Chondrocyte (in vitro differentiated cells): Measurements from ENCODE around the gene LHX6. TPM values are rescaled to one million over a fixed set of nuclear protein-coding genes. Genes with fewer than 3 reads are reported as not detected.

Experiments
- DNase-seq: peaks from one replicate; pipeline ENCODE4 v3.0.0; 2021; ENCODE audit warnings: mixed read lengths, low spot score
- H3K27ac Mint-ChIP-seq: one replicate; pipeline ENCODE4 v1.8.0; 2021; ENCODE audit warnings: mild to moderate bottlenecking, moderate library complexity, mixed read lengths; ENCODE audit not compliant: unreplicated experiment
- H3K27me3 Mint-ChIP-seq: 2 replicates; pipeline ENCODE4 v1.8.0; 2021; ENCODE audit warnings: low read depth, mixed read lengths
- H3K36me3 Mint-ChIP-seq: 2 replicates; pipeline ENCODE4 v1.8.0; 2021; ENCODE audit warnings: low read depth, mixed read lengths
- H3K4me1 Mint-ChIP-seq: 2 replicates; pipeline ENCODE4 v1.8.0; 2021; ENCODE audit warnings: low read depth, mild to moderate bottlenecking, mixed read lengths
- H3K4me3 Mint-ChIP-seq: one replicate; pipeline ENCODE4 v1.8.0; 2021; ENCODE audit warnings: mild to moderate bottlenecking, moderate library complexity, mixed read lengths; ENCODE audit not compliant: unreplicated experiment
- H3K9me3 Mint-ChIP-seq: 2 replicates; pipeline ENCODE4 v1.8.0; 2021; ENCODE audit warnings: low read depth, mixed read lengths
- CTCF ChIP-seq: fragments of 200-600 bp; sonication (generic); IDR thresholded peaks from 2 replicates; pipeline ENCODE4 v1.5.0; 2021; ENCODE audit warnings: antibody characterized with exemption, mild to moderate bottlenecking, moderate library complexity
- total RNA-seq: library from RNA; stranded (reverse); gene quantifications from 3 replicates; pipeline ENCODE4 v1.2.1, GENCODE V29; 2021

Gene LHX6
- total RNA-seq, 1 donor from 2014 or later: not detected

DNA sequence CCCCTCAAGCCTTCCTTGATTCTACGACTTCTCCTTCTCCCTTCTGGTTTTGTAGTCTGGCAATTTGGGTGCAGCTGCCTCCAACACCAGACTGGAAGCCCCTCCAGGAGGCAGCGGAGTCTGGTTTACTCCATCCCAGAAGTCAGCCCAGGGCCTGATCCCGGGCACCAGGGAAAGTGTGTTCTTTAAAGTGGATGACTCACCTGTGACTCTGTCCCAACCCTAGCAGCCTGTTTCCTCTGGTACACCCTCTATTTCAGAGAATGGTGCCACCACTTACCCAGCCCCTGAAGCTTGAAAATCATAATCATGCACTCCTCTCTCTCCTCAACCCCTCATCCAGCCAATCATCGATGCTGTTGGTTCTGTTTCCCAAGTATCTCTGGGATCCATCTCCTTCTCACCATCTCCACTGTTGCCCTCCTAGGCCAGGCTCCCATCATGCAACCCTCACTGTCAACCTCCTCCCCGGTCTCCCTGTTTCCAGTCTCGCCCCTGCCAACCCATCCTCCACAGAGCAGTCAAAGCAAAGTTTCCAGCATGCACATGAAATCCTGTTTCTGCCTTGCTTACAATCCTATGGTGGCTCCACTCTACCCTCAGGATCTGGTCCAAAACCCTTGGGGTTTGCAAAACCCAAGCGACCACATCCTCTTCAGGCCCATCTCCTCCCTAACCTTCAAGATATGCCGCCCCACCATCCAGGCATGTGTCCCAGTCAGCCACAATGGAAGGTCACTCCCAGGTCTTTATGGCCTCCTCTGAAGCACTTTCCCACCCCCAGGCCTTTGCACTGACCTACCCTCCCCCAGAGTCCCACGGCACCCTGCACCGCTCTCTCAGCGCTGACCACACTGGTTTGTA, 10.5 kb downstream of the LHX6 start:
- H3K4me3 Mint-ChIP-seq: no peak overlapping the region
- no peak for DNase-seq
- peaks cover 83% of the 10 kb centered on the region for H3K27me3 Mint-ChIP-seq
- no peak for TF ChIP-seq CTCF
- no peak overlapping the region for H3K27ac Mint-ChIP-seq
- no peaks in the 10 kb centered on the region for H3K9me3 Mint-ChIP-seq
- no peaks in the 10 kb centered on the region for H3K36me3 Mint-ChIP-seq
- H3K4me1 Mint-ChIP-seq: peaks cover 32% of the 10 kb centered on the region

DNA sequence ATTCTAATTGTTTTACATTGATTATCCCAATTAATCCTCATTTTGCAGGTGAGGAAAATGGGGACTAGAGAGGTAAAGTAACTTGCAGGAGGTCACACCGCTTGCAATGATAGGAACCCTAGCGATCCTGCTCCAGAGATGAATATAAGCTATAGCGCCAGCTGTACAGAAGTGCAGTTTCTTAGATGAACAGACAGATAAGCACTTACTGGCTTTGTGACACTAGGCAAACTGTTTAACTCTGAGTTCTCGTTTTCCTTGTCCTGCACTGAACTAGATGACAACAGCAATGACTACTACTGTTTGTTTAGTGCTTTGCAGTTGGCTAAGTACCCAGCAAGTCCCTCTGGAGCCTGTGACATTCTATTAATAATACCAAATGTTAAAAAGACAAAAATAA, 11.1 kb downstream of the LHX6 start:
- Mint-ChIP-seq H3K4me1 (peaks cover 32% of the 10 kb centered on the region), H3K4me3 (no peak overlapping the region), H3K27ac (no peak overlapping the region), H3K27me3 (peaks cover 83% of the 10 kb centered on the region), H3K9me3 (no peaks in the 10 kb centered on the region), H3K36me3 (no peaks in the 10 kb centered on the region)
- no peak for TF ChIP-seq CTCF
- no peak for DNase-seq

DNA sequence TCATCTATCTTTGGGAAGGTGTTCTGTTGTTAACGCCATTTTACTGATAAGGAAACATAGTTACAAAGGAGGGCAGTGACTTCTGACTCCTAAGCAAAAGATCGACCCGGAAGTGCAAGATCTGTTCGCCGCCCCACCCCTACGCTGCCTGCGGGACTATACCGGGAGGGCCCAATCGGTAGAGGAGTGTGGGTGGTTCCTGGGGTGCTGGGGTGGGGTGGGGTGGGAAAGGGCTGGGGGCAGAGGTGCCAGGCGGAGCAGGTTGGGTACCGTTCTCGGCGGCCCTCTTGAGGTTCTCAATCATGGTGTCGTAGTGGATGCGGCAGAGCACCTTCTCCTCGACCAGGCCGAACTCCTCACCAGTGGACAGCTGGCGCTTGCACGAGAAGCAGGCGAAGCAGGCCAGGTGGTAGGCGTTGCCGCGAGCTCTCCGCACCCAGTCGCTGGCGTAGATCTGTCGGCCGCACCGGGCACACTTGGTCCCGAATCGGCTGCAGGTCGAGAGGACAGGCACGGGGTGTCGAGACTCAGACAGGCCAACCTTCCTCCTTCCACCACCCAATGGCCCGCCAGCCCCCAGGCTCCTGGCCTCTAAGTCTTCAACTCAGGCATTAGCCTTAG, 11.8 kb downstream of the LHX6 start:
- Mint-ChIP-seq H3K27me3 (peaks cover 83% of the 10 kb centered on the region), H3K4me3 (no peak overlapping the region), H3K27ac (no peak overlapping the region), H3K9me3 (no peaks in the 10 kb centered on the region), H3K36me3 (no peaks in the 10 kb centered on the region), H3K4me1 (peaks cover 32% of the 10 kb centered on the region)
- no peak for DNase-seq
- no peak for TF ChIP-seq CTCF

DNA sequence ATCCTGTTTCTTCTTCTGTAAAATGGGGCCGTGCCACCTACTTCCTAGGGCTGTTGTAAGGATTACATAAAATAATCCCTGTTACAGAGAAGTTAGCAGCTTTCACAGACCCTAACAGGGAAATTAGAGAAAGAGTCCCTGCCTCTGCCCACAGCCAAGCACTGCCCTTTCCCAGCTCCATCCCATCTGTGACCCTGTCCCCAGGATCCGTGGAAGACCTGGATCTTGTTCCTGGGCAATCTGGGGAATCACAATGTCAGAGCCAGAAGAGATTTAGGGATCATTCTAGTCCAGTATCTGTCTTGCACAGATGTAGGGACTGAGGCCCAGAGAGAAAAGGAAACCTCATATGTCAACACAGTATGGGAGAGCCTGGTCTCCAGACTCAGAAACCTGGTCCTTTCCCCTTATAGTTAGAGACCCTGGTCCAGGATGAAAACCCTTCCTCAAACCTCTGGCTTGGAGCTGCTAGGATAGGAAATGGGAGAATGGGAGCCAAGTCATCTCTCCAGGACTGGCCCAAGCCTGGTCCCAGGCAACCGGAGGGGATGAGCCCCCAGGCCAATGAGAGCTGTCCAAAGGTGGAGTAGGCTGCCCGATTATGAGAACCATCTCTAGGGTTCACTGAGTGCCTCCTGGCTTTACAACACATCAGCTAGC, 12.5 kb downstream of the LHX6 start:
- Mint-ChIP-seq H3K9me3 (no peaks in the 10 kb centered on the region), H3K4me1 (peaks cover 32% of the 10 kb centered on the region), H3K36me3 (no peaks in the 10 kb centered on the region), H3K27me3 (peaks cover 83% of the 10 kb centered on the region), H3K4me3 (no peak overlapping the region), H3K27ac (no peak overlapping the region)
- no peak for DNase-seq
- TF ChIP-seq CTCF: no peak

DNA sequence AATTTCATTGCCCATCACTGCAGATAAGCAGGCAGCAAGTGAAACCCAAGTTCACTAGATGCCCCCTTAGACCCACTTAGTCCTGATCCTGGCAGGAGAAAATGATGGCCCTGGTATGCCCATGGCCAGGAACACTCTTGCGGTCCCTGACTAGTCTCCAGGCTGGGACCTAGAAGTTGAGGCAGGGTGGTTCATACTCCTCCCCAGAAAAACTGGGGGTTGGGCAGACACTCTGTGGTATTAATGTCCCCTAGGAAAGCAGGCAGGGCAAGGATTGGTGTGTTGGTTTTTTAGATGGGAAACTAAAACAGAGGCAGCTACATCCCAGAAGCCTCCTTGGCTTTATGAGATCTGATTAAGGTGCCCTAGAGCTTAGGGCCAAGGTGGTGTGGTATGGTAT, 13.1 kb downstream of the LHX6 start:
- Mint-ChIP-seq H3K27me3 (peaks cover 85% of the 10 kb centered on the region), H3K4me3 (no peak overlapping the region), H3K9me3 (no peaks in the 10 kb centered on the region), H3K36me3 (no peaks in the 10 kb centered on the region), H3K4me1 (peaks cover 32% of the 10 kb centered on the region), H3K27ac (no peak overlapping the region)
- TF ChIP-seq CTCF: no peak
- DNase-seq: no peak
